IMR-90 (cell line): Measurements from ENCODE around the gene SLC39A11. TPM values are rescaled to one million over a fixed set of nuclear protein-coding genes. Genes with fewer than 3 reads are reported as not detected.

Experiments
- microRNA-seq, 2 experiments: library from miRNA; stranded (forward) in 1 of 2; unstranded in 1 of 2; fragments of 10-50 nt in 1 of 2; fragments of <30 nt in 1 of 2; gene quantifications in 1 of 2; microRNA quantifications in 1 of 2; one replicate each; pipeline versions ENCODE3 to v1.1.0; 2013 to 2020; ENCODE audit not compliant: insufficient read depth in 1 of 2, insufficient read length in 1 of 2, unreplicated experiment in 1 of 2
- polyA plus RNA-seq, 3 experiments: library from polyadenylated mRNA; depleted of rRNA; stranded (reverse); fragments of >200 nt; gene quantifications; 2 replicates each; pipeline ENCODE4 v1.2.3, GENCODE V29; 2012; ENCODE audit warnings: low replicate concordance in 1 of 3
- small RNA-seq, 5 experiments: library from RNA; depleted of rRNA; stranded (forward); fragments of <200 nt; gene quantifications; one replicate each; pipeline ENCODE3, GENCODE V24; 2012
- total RNA-seq: library from RNA; depleted of rRNA; stranded (reverse); fragments of >200 nt; gene quantifications from 2 replicates; pipeline ENCODE4 v1.2.3, GENCODE V29; 2012; rRNA removed

The SLC39A11 gene
- total and polyA plus RNA-seq, 2 of the 4 experiments (the other 2 are of a cell fraction) = 8.8 to 14.3 TPM

Small RNA genes lying within 50 kb of the gene (microRNA-seq; reads per million reads assigned to microRNA genes)
- gene RF00422 (ENCODE audit: insufficient read depth, insufficient read length) = not detected

Small RNA genes lying within 50 kb of the gene (small RNA-seq; reads per million reads assigned to genes)
- 0 reads per million in 5 experiments for gene RF00422

Other genes with a start within 250 kb of the SLC39A11 start
- not detected in 2 replicates for gene SSTR2, start 72.3 kb upstream of the SLC39A11 start, total RNA-seq
- gene SSTR2, start 72.3 kb upstream of the SLC39A11 start, polyA plus RNA-seq (2012; rRNA removed) = under 0.01 TPM in 1 of 2 replicates, not detected in the other
- gene COG1, start 100.4 kb upstream of the SLC39A11 start, total RNA-seq = 14.4 and 18.3 TPM in 2 replicates
- gene COG1, start 100.4 kb upstream of the SLC39A11 start, polyA plus RNA-seq (2012; rRNA removed) = 35.1 and 40.2 TPM in 2 replicates
- not detected in 2 replicates for gene CPSF4L, start 169.2 kb upstream of the SLC39A11 start, total RNA-seq
- not detected in 2 replicates for gene CPSF4L, start 169.2 kb upstream of the SLC39A11 start, polyA plus RNA-seq (2012; rRNA removed)
- 14.3 and 16.1 TPM in 2 replicates for gene CDC42EP4, start 219.3 kb upstream of the SLC39A11 start, total RNA-seq
- 25.6 and 25.8 TPM in 2 replicates for gene CDC42EP4, start 219.3 kb upstream of the SLC39A11 start, polyA plus RNA-seq (2012; rRNA removed)